ENCODE measurements around the gene FLAD1. TPM values are rescaled to one million over a fixed set of nuclear protein-coding genes. Genes with fewer than 3 reads are reported as not detected.

The FLAD1 gene
- total and polyA plus RNA-seq, 2 of the 8 experiments (the other 6 are each of a cell fraction or from before 2014, with no cell fraction given): 104 to 143 TPM

- TF ChIP-seq RAD21 (IDR thresholded peaks at IDR 0.05 in 1 of 2, conservative IDR thresholded peaks at IDR 0.05 in 1 of 2; ENCODE audit: low read depth in 2 of 2, low read length in 2 of 2): no peak
- TF ChIP-seq CHD2 (IDR thresholded peaks at IDR 0.05; ENCODE audit: low read length): no peak
- peak; percentile 69 for TF ChIP-seq TAF7 (optimal IDR thresholded peaks at IDR 0.05; ENCODE audit: borderline replicate concordance, low read depth, low read length)
- TF ChIP-seq POLR2AphosphoS5 (IDR thresholded peaks at IDR 0.05; ENCODE audit: low read depth, low read length): peak; percentile 85; the same call in 1 of the 2 replicates
- TF ChIP-seq POU5F1 (IDR thresholded peaks at IDR 0.05; ENCODE audit: low read depth, low read length): no peak
- 0 out of 2 replicates have a peak, but pooled peaks have one; percentile 48 for TF ChIP-seq RBBP5 (IDR thresholded peaks at IDR 0.05; ENCODE audit: borderline replicate concordance, low read depth, low read length)
- TF ChIP-seq ATF2 (IDR thresholded peaks at IDR 0.05; ENCODE audit: low read length): peak; percentile 10; the same call in 1 of the 2 replicates
- TF ChIP-seq BACH1 (IDR thresholded peaks at IDR 0.05; ENCODE audit: low read length): peak; percentile 82
- no peak; a peak in 1 of 3 replicates for TF ChIP-seq EP300 (IDR thresholded peaks at IDR 0.05; ENCODE audit: borderline replicate concordance in 1 of 2, low read depth in 2 of 2, low read length in 2 of 2)
- TF ChIP-seq RNF2 (IDR thresholded peaks at IDR 0.05; ENCODE audit: borderline replicate concordance, low read depth, low read length, missing control alignments, poor library complexity, severe bottlenecking): no peak
- TF ChIP-seq E2F6 (IDR thresholded peaks at IDR 0.05): no peak
- TF ChIP-seq JUN (IDR thresholded peaks at IDR 0.05; ENCODE audit: low read depth, low read length): no peak
- TF ChIP-seq KDM5A (IDR thresholded peaks at IDR 0.05; ENCODE audit: low read length): no peak
- TF ChIP-seq YY1 (IDR thresholded peaks at IDR 0.05; ENCODE audit: low read depth, low read length): 0 out of 2 replicates have a peak, but pooled peaks have one; percentile 7
- TF ChIP-seq HDAC6 (IDR thresholded peaks at IDR 0.05; ENCODE audit: low read depth, low read length): no peak
Observed at GRCh38 chr1:154970631-154971340, 12.4 kb upstream of the FLAD1 start, which contains the start of gene SHC1 (continued).

All from H1 (cell line).